Measurements from ENCODE around the gene CEP20.

CEP20 gene

DNA sequence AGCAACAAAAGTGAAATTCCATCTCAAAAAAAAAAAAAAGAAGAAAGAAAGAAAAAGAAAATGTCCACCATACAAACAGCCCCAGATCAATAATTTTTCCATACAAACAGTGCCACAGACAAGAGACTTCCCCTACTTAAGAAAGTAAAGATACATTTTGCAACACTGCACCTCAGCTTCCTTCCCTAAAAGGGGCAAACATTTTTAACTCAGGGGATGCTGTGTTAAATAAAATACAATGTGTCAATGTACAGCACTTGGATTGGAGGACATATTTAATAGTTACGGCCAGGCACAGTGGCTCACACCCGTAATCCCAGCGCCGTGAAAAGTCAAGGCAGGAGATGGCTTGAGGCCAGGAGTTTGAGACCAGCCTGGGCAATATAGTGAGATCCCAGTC, 53.9 kb downstream of the CEP20 start:
- no peak overlapping the region for H3K4me3 ChIP-seq (replicated peaks; ENCODE audit: low read depth, low read length)
- no peak for DNase-seq (ENCODE audit: low read depth)

DNA sequence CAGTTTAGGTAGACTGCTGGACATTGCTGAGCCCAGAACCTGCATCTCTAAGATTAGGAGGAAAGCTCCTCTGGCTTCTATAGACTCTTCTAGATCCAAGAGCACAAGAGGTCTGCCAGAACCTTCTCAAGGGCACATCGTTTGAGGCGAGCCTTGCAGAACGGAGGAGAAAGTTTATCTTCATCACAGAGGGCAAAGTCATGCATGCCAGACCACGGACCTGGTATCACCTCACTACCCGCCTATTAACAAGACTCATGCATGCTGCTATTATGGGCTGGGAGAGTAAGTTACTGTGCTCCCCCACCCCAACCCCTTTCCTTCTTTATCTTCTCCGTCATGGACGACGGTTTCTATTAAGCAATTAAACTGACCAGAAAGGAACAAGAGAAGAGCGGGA, 54.9 kb downstream of the CEP20 start:
- H3K4me3 ChIP-seq (replicated peaks; ENCODE audit: low read depth, low read length): no peak overlapping the region
- DNase-seq (ENCODE audit: low read depth): no peak
- TF ChIP-seq, protein P1, sequence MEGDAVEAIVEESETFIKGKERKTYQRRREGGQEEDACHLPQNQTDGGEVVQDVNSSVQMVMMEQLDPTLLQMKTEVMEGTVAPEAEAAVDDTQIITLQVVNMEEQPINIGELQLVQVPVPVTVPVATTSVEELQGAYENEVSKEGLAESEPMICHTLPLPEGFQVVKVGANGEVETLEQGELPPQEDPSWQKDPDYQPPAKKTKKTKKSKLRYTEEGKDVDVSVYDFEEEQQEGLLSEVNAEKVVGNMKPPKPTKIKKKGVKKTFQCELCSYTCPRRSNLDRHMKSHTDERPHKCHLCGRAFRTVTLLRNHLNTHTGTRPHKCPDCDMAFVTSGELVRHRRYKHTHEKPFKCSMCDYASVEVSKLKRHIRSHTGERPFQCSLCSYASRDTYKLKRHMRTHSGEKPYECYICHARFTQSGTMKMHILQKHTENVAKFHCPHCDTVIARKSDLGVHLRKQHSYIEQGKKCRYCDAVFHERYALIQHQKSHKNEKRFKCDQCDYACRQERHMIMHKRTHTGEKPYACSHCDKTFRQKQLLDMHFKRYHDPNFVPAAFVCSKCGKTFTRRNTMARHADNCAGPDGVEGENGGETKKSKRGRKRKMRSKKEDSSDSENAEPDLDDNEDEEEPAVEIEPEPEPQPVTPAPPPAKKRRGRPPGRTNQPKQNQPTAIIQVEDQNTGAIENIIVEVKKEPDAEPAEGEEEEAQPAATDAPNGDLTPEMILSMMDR (IDR thresholded peaks at IDR 0.05; ENCODE audit: low read length, missing control alignments): no peak

More for the DNA sequence above, 53.9 kb downstream of the CEP20 start:
- TF ChIP-seq, protein P1 (IDR thresholded peaks at IDR 0.05; ENCODE audit: low read length, missing control alignments): no peak

DNA sequence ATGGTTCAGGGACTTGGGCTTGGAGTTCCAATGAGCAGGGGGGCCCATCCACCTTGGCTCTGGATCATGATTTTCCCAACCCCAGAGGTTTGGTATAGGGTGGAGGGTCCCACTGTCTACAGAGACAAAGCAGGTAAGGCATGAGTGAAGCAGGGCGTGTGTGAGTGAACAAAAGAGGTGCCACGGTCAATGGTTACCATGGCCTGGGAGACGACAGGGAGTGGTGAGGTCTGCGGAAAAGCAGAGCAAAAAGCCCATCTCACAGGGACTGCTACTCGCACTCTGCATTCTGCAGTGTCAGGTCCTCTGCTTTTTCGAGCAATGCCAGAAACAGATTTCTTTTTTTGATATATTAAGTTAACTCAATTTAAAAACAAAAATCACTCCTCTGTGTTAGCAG, 56.2 kb downstream of the CEP20 start:
- no peak for DNase-seq (ENCODE audit: low read depth)
- no peak overlapping the region for H3K4me3 ChIP-seq (replicated peaks; ENCODE audit: low read depth, low read length)
- TF ChIP-seq, protein P1 (IDR thresholded peaks at IDR 0.05; ENCODE audit: low read length, missing control alignments): no peak

DNA sequence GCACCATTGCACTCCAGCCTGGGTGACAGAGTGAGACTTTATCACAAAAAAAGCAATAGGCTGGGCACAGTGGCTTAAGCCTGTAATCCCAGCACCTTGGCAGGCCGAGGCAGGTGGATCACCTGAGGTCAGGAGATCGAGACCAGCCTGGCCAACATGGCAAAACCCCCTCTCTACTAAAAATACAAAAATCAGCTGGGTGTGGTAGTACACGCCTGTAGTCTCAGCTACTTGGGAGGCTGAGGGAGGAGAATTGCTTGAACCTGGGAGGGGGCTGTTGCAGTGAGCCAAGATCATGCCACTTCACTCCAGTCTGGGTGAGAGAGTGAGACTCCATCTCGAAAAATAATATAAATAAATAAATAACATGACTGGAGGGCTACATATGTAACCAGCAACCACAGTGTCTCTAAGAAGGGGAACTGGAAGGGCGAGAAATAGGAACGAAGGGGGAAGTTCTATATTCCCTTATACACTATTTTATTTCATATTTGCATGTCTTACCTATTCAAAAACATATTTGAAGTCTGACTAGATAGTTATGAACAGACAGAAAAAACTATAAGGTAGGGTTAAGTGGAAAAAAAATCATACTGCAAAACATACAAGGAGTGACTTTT, 57.5 kb downstream of the CEP20 start:
- no peak for DNase-seq (ENCODE audit: low read depth)
- H3K4me3 ChIP-seq (replicated peaks; ENCODE audit: low read depth, low read length): no peak overlapping the region
- TF ChIP-seq, protein P1 (IDR thresholded peaks at IDR 0.05; ENCODE audit: low read length, missing control alignments): no peak

DNA sequence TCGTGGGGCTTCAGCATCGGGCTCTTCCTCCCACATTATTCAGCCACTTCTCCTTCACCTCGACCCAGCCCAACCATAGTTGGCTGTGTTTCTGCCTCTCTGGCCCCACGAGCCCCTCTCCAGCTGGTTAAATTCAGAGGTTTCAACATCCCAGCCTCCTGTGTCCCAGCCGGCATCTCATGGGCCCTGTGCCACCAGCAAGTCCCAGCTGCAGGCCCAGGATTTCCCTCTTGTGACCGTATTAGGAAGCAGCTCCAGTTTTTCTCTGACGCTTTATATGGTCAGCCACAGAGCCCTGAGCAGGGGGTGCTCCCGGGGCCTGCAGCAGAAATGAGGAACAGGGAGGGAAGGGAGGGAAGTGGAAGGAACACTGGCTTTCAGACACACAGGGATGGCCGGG, 58.9 kb downstream of the CEP20 start:
- no peak overlapping the region for H3K4me3 ChIP-seq (replicated peaks; ENCODE audit: low read depth, low read length)
- TF ChIP-seq, protein P1 (IDR thresholded peaks at IDR 0.05; ENCODE audit: low read length, missing control alignments): no peak
- DNase-seq (ENCODE audit: low read depth): peak; percentile 68

DNA sequence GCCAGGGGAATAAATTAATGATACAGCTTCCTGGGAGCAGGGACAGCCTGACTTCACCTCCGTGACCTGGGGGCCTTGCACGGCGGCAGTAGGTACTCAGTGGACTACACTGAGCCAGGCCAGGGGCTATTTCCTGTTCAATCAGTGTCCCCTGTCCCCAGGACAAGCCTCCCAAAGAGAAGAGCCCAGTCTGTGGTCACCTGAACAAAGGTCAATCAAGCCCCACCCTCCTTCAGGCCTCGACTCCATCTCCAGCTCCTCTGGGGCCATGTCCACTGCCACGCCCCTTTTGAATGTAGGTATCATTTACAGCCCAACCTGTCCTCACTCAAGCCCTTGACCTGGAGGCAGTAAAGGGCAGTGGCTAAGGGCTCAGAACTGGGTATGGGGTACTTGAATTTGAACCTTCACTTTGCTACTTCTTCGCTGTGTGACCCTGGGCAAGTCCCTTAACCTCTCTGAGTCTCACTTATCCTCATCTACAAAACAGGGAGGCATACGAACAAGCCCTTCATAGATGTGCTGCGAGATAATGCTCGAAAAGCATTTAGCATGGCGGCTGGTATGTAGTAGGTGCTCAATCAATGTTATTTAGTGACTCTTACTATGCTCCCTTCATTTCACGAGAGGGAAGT, 60.6 kb downstream of the CEP20 start:
- DNase-seq (ENCODE audit: low read depth): no peak
- TF ChIP-seq, protein P1 (IDR thresholded peaks at IDR 0.05; ENCODE audit: low read length, missing control alignments): no peak
- no peak overlapping the region for H3K4me3 ChIP-seq (replicated peaks; ENCODE audit: low read depth, low read length)

DNA sequence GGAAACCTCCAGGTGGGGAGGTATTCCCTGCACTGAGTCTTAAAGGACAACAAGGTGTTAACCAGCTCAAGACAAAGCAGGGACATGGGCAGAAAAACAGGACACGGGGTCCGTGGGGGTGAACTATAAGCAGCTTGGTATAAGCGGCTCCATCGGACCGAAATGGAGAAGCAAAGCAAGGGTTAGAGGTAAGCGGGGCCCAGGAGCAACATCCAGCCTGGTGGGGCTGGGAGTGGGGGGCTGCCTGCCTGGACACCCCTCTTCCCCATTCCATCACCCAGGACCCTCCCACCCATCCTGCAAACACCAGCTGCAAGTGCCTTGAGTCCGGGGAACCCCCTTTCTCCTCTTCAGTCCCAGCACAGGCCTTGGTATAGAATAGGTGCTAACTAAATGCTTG, 61.1 kb downstream of the CEP20 start:
- DNase-seq (ENCODE audit: low read depth): no peak
- H3K4me3 ChIP-seq (replicated peaks; ENCODE audit: low read depth, low read length): no peak overlapping the region
- TF ChIP-seq, protein P1 (IDR thresholded peaks at IDR 0.05; ENCODE audit: low read length, missing control alignments): no peak
